Gastrocnemius medialis (tissue), 4 donors: ENCODE results near the gene HMGCL.

Experiments
- POLR2A ChIP-seq, 2 donors: fragments of 450-650 bp; IDR thresholded peaks; one replicate each; pipeline ENCODE4 v1.6.1; 2017; ENCODE audit warnings: antibody characterized with exemption in 2 of 2, mild to moderate bottlenecking in 2 of 2, moderate library complexity in 2 of 2
- TF ChIP-seq, protein P1 (sequence below), 5 experiments: fragments of 450-650 bp in 3 of 5; fragments of 200-600 bp in 2 of 5; sonication (generic) in 2 of 5; IDR thresholded peaks in 4 of 5; conservative IDR thresholded peaks in 1 of 5; 1 replicate in 4 of 5; 2 replicates in 1 of 5; pipeline ENCODE4 v1.5.1; 2016 to 2019; ENCODE audit warnings: antibody characterized with exemption in 5 of 5, mild to moderate bottlenecking in 3 of 5, moderate library complexity in 3 of 5

DNA sequence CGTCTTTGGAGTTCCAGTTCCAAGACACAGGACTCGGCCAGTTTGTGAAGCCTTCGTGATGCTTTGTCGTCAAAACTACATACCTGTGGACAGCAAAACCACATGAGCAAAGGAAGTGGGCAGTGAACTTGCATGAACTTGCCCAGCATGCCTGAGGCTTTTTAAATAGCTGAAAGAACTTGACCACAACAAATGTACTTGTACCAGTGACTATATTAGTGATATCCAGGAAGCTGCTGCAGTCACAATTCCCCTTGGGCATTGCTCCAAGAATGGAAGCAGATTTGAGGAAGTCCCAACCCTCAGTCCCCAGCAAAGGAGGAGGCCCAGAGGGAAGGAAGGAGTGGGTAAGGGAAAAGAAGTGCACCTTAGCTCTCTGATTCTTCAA lies 40.3 kb upstream of the HMGCL start:
- TF ChIP-seq, protein P1, sequence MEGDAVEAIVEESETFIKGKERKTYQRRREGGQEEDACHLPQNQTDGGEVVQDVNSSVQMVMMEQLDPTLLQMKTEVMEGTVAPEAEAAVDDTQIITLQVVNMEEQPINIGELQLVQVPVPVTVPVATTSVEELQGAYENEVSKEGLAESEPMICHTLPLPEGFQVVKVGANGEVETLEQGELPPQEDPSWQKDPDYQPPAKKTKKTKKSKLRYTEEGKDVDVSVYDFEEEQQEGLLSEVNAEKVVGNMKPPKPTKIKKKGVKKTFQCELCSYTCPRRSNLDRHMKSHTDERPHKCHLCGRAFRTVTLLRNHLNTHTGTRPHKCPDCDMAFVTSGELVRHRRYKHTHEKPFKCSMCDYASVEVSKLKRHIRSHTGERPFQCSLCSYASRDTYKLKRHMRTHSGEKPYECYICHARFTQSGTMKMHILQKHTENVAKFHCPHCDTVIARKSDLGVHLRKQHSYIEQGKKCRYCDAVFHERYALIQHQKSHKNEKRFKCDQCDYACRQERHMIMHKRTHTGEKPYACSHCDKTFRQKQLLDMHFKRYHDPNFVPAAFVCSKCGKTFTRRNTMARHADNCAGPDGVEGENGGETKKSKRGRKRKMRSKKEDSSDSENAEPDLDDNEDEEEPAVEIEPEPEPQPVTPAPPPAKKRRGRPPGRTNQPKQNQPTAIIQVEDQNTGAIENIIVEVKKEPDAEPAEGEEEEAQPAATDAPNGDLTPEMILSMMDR (IDR thresholded peaks at IDR 0.05 in 4 of 5, conservative IDR thresholded peaks at IDR 0.05 in 1 of 5), result no peak
- no peak for TF ChIP-seq POLR2A (IDR thresholded peaks at IDR 0.05)
